Chondrocyte (in vitro differentiated cells): ENCODE measurements around the gene CBX7. TPM values are rescaled to one million over a fixed set of nuclear protein-coding genes. Genes with fewer than 3 reads are reported as not detected.

Source experiments
- DNase-seq: peaks from one replicate; pipeline ENCODE4 v3.0.0; 2021; ENCODE audit warnings: mixed read lengths, low spot score
- H3K27ac Mint-ChIP-seq: one replicate; pipeline ENCODE4 v1.8.0; 2021; ENCODE audit warnings: mild to moderate bottlenecking, moderate library complexity, mixed read lengths; ENCODE audit not compliant: unreplicated experiment
- H3K27me3 Mint-ChIP-seq: 2 replicates; pipeline ENCODE4 v1.8.0; 2021; ENCODE audit warnings: low read depth, mixed read lengths
- H3K36me3 Mint-ChIP-seq: 2 replicates; pipeline ENCODE4 v1.8.0; 2021; ENCODE audit warnings: low read depth, mixed read lengths
- H3K4me1 Mint-ChIP-seq: 2 replicates; pipeline ENCODE4 v1.8.0; 2021; ENCODE audit warnings: low read depth, mild to moderate bottlenecking, mixed read lengths
- H3K4me3 Mint-ChIP-seq: one replicate; pipeline ENCODE4 v1.8.0; 2021; ENCODE audit warnings: mild to moderate bottlenecking, moderate library complexity, mixed read lengths; ENCODE audit not compliant: unreplicated experiment
- H3K9me3 Mint-ChIP-seq: 2 replicates; pipeline ENCODE4 v1.8.0; 2021; ENCODE audit warnings: low read depth, mixed read lengths
- total RNA-seq: library from RNA; stranded (reverse); gene quantifications from 3 replicates; pipeline ENCODE4 v1.2.1, GENCODE V29; 2021
- TF ChIP-seq, protein P1 (sequence below): fragments of 200-600 bp; sonication (generic); IDR thresholded peaks from 2 replicates; pipeline ENCODE4 v1.5.0; 2021; ENCODE audit warnings: antibody characterized with exemption, mild to moderate bottlenecking, moderate library complexity

The CBX7 gene
- total RNA-seq, 1 donor from 2014 or later, result 4.7 TPM

DNA sequence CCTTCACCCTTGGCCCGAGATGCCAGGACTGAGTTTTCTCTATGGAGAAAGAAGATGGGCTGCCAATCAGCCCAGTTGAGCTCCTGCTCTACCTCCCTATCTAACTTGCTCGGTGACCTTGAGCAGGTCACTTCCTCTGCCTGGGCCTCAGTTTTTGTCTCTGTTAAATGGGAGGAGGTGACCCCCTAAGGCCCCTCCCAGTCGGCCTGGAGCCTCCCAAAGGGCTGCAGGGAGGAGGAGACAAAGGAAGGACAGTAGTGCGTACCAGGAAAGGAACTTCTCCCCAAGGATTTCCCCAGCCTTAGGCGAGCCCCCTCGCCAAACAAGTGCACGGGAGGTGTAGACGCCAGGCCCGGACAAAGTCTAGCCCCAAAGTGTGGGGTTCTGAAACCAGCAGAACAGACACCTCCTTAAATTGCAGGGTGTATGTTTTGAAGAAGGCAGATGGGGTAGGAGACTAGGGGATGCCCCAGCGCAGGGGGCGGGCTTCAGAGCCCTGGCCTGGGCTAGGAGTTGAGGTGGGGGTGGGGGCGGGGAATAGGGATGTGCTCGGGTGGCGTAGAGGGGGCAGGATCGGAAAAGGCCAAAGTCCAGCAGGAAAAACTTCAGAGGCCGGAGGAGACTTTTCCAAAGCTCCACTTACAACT, 1.0 kb downstream of the CBX7 start:
- no peaks in the 10 kb centered on the region for H3K36me3 Mint-ChIP-seq
- DNase-seq, result peak; percentile 48
- peak overlapping the region; percentile 38 for H3K4me3 Mint-ChIP-seq
- H3K9me3 Mint-ChIP-seq, result no peaks in the 10 kb centered on the region
- peaks cover 14% of the 10 kb centered on the region for H3K4me1 Mint-ChIP-seq
- TF ChIP-seq, protein P1, sequence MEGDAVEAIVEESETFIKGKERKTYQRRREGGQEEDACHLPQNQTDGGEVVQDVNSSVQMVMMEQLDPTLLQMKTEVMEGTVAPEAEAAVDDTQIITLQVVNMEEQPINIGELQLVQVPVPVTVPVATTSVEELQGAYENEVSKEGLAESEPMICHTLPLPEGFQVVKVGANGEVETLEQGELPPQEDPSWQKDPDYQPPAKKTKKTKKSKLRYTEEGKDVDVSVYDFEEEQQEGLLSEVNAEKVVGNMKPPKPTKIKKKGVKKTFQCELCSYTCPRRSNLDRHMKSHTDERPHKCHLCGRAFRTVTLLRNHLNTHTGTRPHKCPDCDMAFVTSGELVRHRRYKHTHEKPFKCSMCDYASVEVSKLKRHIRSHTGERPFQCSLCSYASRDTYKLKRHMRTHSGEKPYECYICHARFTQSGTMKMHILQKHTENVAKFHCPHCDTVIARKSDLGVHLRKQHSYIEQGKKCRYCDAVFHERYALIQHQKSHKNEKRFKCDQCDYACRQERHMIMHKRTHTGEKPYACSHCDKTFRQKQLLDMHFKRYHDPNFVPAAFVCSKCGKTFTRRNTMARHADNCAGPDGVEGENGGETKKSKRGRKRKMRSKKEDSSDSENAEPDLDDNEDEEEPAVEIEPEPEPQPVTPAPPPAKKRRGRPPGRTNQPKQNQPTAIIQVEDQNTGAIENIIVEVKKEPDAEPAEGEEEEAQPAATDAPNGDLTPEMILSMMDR, result no peak
- no peak overlapping the region for H3K27ac Mint-ChIP-seq
- H3K27me3 Mint-ChIP-seq, result peaks cover 8% of the 10 kb centered on the region

DNA sequence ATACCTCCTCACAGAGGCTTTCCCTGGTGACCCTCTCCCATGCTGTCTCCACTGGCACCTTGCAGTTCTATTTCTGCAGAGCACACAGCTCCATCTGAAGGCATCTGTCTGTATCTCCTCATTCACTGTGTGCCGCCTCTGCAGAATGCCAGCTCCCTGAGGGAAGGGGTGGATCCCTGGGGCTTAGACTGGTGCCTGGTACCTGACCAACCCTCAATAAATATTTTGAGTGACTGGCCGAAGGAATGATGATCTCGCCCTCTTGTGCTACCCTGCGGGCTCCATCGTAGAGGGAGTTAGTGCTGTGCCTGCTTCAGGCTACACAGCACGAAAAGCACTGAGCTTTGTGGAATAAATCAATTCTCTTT, 1.6 kb downstream of the CBX7 start:
- TF ChIP-seq, protein P1, result peak; percentile 13
- Mint-ChIP-seq H3K27ac (no peak overlapping the region), H3K36me3 (no peaks in the 10 kb centered on the region), H3K4me3 (no peak overlapping the region), H3K4me1 (peaks cover 16% of the 10 kb centered on the region), H3K9me3 (no peaks in the 10 kb centered on the region), H3K27me3 (peaks cover 8% of the 10 kb centered on the region)
- no peak for DNase-seq

DNA sequence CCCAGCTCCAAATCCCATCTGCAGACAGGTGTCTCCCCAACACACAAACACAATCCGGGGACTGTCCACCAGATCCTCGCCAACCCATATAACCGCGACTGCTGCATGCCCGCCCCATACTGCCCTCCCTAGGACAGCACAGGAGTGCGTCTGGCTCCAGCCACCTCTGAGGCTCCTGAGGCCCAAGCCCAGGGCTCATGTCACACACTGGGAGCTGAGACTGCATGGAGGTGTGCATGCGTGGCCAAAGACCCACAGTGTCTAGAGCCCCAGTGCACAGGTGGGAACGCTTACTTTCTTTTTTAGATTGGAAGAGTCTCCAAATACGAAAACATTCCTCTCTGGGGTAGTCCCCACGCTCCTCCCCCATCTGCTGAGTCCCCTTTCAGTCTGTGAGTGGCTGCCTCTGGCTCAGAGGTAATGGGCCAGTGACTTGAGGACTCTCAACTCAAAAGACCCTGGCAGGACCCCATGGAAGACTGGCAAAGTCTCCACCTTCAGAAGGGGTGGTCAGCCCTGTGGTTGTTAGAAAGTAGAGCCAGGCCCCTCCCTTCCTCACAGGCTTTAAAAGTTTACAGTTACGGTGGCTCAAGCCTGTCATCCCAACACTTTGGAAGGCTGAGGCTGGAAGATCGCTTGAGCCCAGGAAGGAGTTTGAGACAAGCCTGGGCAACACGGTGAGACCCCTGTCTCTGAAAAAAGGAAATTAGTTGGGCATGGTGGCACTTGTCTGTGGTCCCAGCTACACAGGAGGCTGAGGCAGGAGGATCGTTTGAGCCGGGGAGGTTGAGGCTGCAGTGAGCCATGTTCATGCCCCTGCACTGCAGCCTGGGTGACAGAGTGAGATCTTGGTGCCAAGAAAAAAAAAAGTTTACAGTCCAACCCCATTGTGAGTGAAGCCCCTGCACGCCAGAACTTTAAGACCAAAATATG, 2.3 kb downstream of the CBX7 start:
- H3K4me3 Mint-ChIP-seq, result no peak overlapping the region
- no peak for DNase-seq

DNA sequence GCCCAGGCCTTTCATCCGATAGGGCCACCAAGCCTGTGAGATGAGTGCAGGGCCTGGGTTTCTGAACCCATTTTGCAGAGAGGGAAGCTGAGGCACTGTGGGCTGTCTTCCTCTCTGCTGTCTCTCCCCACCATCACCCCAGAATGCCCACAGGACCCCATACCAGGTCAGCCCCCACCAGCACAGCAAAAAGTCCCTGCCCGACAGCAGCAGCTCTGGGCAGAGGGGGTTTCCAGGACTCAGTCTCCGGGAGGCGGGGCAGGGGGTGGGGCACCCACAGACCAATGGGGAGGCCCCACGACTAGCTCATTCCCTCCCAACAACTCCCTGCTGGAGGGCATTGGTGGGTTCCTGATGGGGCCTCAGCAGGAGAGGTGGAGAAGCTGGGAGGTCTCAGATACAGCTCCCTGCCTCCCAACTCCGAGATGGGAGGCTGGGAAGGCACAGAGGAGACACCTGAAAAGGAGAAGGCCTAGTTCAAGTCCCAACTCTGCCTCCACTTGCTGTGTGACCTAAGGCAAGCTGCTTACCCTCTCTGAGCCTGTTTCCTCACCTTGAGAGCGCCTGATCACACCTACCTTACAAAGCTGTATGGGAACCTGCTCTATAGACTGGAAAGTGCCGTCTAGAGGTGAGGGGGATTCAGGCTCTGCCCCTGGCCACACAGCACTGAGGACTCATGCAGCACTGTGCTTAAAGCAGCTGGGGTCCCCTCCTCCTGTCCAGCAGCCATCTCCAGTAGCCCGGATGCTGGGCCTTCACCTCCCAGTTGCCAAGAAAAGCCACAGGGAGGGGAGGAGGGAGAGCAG, 3.5 kb downstream of the CBX7 start:
- TF ChIP-seq, protein P1, result no peak
- Mint-ChIP-seq H3K27ac (no peak overlapping the region), H3K9me3 (no peaks in the 10 kb centered on the region), H3K4me3 (no peak overlapping the region), H3K36me3 (no peaks in the 10 kb centered on the region), H3K27me3 (peaks cover 4% of the 10 kb centered on the region), H3K4me1 (peaks cover 22% of the 10 kb centered on the region)
- no peak for DNase-seq

More for the DNA sequence above, 2.3 kb downstream of the CBX7 start:
- peaks cover 6% of the 10 kb centered on the region for H3K27me3 Mint-ChIP-seq
- H3K9me3 Mint-ChIP-seq, result no peaks in the 10 kb centered on the region
- no peak overlapping the region for H3K27ac Mint-ChIP-seq
- H3K4me1 Mint-ChIP-seq, result peaks cover 16% of the 10 kb centered on the region
- H3K36me3 Mint-ChIP-seq, result no peaks in the 10 kb centered on the region
- TF ChIP-seq, protein P1, result no peak
